RWPE2 (cell line): ENCODE results near the gene DIPK1A.

Experiments
- ATAC-seq: fragments of 200-7000 bp; cut with Tn5 transposase; 3 replicates; pipeline ENCODE4 v1.9.1; 2021; ENCODE audit warnings: low read depth
- DNase-seq: peaks from one replicate; pipeline ENCODE4 v3.0.0-alpha.2; 2020; ENCODE audit warnings: low spot score
- H3K27ac ChIP-seq: fragments of 450-650 bp; 2 replicates; pipeline ENCODE4 v1.5.1; 2017; ENCODE audit warnings: mild to moderate bottlenecking; ENCODE audit not compliant: poor library complexity, severe bottlenecking
- H3K27me3 ChIP-seq: fragments of 250-450 bp; sonication (Bioruptor Pico); 2 replicates; pipeline ENCODE4 v1.5.1; 2021; ENCODE audit warnings: mild to moderate bottlenecking, moderate library complexity; ENCODE audit not compliant: insufficient read depth, poor library complexity, severe bottlenecking
- H3K36me3 ChIP-seq: fragments of 250-450 bp; sonication (Bioruptor Pico); 2 replicates; pipeline ENCODE4 v1.5.1; 2020; ENCODE audit warnings: low read depth, mild to moderate bottlenecking, moderate library complexity
- H3K4me1 ChIP-seq: fragments of 250-450 bp; sonication (Bioruptor Pico); 2 replicates; pipeline ENCODE4 v1.5.1; 2021; ENCODE audit warnings: mild to moderate bottlenecking, moderate library complexity; ENCODE audit not compliant: insufficient read depth, poor library complexity, severe bottlenecking
- H3K4me3 ChIP-seq: fragments of 250-450 bp; sonication (Bioruptor Pico); 2 replicates; pipeline ENCODE4 v1.5.1; 2021; ENCODE audit warnings: mild to moderate bottlenecking, moderate library complexity; ENCODE audit not compliant: severe bottlenecking
- H3K9me3 ChIP-seq: fragments of 250-450 bp; sonication (Bioruptor Pico); 2 replicates; pipeline ENCODE4 v1.5.1; 2021; ENCODE audit warnings: mild to moderate bottlenecking, moderate library complexity; ENCODE audit not compliant: severe bottlenecking
- CTCF ChIP-seq: fragments of 450-650 bp; IDR thresholded peaks from one replicate; pipeline ENCODE4 v1.5.1; 2017; ENCODE audit warnings: mild to moderate bottlenecking, moderate library complexity; ENCODE audit not compliant: poor library complexity, severe bottlenecking

DIPK1A gene

GRCh38 chr1:92803140-92803887 lies 157.9 kb downstream of the DIPK1A start:
- no peaks in the 10 kb centered on the region for H3K9me3 ChIP-seq
- peak overlapping the region; percentile 87 for H3K27ac ChIP-seq
- H3K27me3 ChIP-seq: no peaks in the 10 kb centered on the region
- no peaks in the 10 kb centered on the region for H3K36me3 ChIP-seq
- DNase-seq (no peak), ATAC-seq (no peak)
- H3K4me1 ChIP-seq: peaks cover 12% of the 10 kb centered on the region
- TF ChIP-seq CTCF: no peak
- H3K4me3 ChIP-seq: no peak overlapping the region

- ATAC-seq (no peak), DNase-seq (no peak)
- Histone ChIP-seq H3K4me1 (no peaks in the 10 kb centered on the region), H3K9me3 (no peaks in the 10 kb centered on the region), H3K4me3 (no peak overlapping the region), H3K27ac (no peak overlapping the region), H3K36me3 (no peaks in the 10 kb centered on the region), H3K27me3 (no peaks in the 10 kb centered on the region)
- no peak for TF ChIP-seq CTCF
These were observed 163.3 kb downstream of the DIPK1A start for GRCh38 chr1:92797961-92798360.

- Histone ChIP-seq H3K4me1 (no peaks in the 10 kb centered on the region), H3K9me3 (no peaks in the 10 kb centered on the region), H3K27ac (no peak overlapping the region), H3K36me3 (no peaks in the 10 kb centered on the region), H3K4me3 (no peak overlapping the region), H3K27me3 (no peaks in the 10 kb centered on the region)
- DNase-seq (no peak), ATAC-seq (no peak)
- no peak for TF ChIP-seq CTCF
These were observed 164.0 kb downstream of the DIPK1A start for GRCh38 chr1:92797297-92797696.

- H3K9me3 ChIP-seq: no peaks in the 10 kb centered on the region
- no peaks in the 10 kb centered on the region for H3K27me3 ChIP-seq
- DNase-seq (no peak), ATAC-seq (no peak)
- no peak overlapping the region for H3K4me3 ChIP-seq
- TF ChIP-seq CTCF: no peak
- H3K4me1 ChIP-seq: no peaks in the 10 kb centered on the region
- no peaks in the 10 kb centered on the region for H3K36me3 ChIP-seq
- no peak overlapping the region for H3K27ac ChIP-seq
These were observed 166.1 kb downstream of the DIPK1A start for GRCh38 chr1:92795166-92795565.

- no peaks in the 10 kb centered on the region for H3K9me3 ChIP-seq
- H3K36me3 ChIP-seq: no peaks in the 10 kb centered on the region
- ATAC-seq: peak; percentile 45; the same call in 2 of the 3 replicates
- no peak for TF ChIP-seq CTCF
- H3K4me1 ChIP-seq: no peaks in the 10 kb centered on the region
- H3K27ac ChIP-seq: no peak overlapping the region
- H3K27me3 ChIP-seq: no peaks in the 10 kb centered on the region
- DNase-seq: no peak
- no peak overlapping the region for H3K4me3 ChIP-seq
These were observed 168.9 kb downstream of the DIPK1A start for GRCh38 chr1:92792340-92792782.
